Stimulated activated CD4-positive, alpha-beta T cell treated with anti-CD3 and anti-CD28 coated beads, Interleukin-1b, Interleukin-23, amount 100 ng/mL, for 1 hour (primary cell): Measurements from ENCODE around the gene APP.

Experiments used
- DNase-seq, 2 donors: peaks; one replicate each; pipeline ENCODE4 v3.0.0-alpha.2; 2020; ENCODE audit warnings: low read depth in 2 of 2

APP gene

GRCh38 chr21:26067836-26068594, 102.6 kb downstream of the APP start:
- no peak for DNase-seq

GRCh38 chr21:26064506-26064905, 106.1 kb downstream of the APP start:
- DNase-seq: no peak

- no peak for DNase-seq
Observed at GRCh38 chr21:26061437-26061836, 109.1 kb downstream of the APP start.

GRCh38 chr21:26060335-26061115, 110.0 kb downstream of the APP start:
- DNase-seq: no peak

- DNase-seq: no peak
Observed at GRCh38 chr21:26057477-26058170, 112.9 kb downstream of the APP start.

- DNase-seq: no peak
Observed at GRCh38 chr21:26055841-26056264, 114.7 kb downstream of the APP start.

- DNase-seq: no peak
Observed at GRCh38 chr21:26055010-26055409, 115.6 kb downstream of the APP start.

GRCh38 chr21:26052057-26052456, 118.5 kb downstream of the APP start:
- DNase-seq: no peak

- DNase-seq: no peak
Observed at GRCh38 chr21:26050857-26051256, 119.7 kb downstream of the APP start.

- no peak for DNase-seq
Observed at GRCh38 chr21:26049803-26050202, 120.8 kb downstream of the APP start.

- DNase-seq: no peak
Observed at GRCh38 chr21:26047279-26047967, 123.1 kb downstream of the APP start.

- no peak for DNase-seq
Observed at GRCh38 chr21:26043891-26044290, 126.7 kb downstream of the APP start.

GRCh38 chr21:26042181-26042876, 128.2 kb downstream of the APP start:
- DNase-seq: no peak

GRCh38 chr21:26041431-26042180, 129.0 kb downstream of the APP start:
- DNase-seq: no peak

- no peak for DNase-seq
Observed at GRCh38 chr21:26036916-26037315, 133.7 kb downstream of the APP start.

- no peak for DNase-seq
Observed at GRCh38 chr21:26032263-26032662, 138.3 kb downstream of the APP start.

GRCh38 chr21:26028183-26028582, 142.4 kb downstream of the APP start:
- no peak for DNase-seq

- no peak for DNase-seq
Observed at GRCh38 chr21:26027696-26028095, 142.9 kb downstream of the APP start.

GRCh38 chr21:26025536-26026512, 144.7 kb downstream of the APP start:
- DNase-seq: no peak
